Naive B cell (primary cell): Measurements from ENCODE around the gene UCKL1. TPM values are rescaled to one million over a fixed set of nuclear protein-coding genes. Genes with fewer than 3 reads are reported as not detected.
A peak's percentile ranks its signal among the peaks of the same experiment; 100 is the strongest.

ENCODE experiments used
- ATAC-seq, 2 donors: fragments of 150-1000 bp; cut with Tn5 transposase; 2 replicates each; pipeline ENCODE4 v1.10.0; 2021; ENCODE audit warnings: low read depth in 2 of 2, mild to moderate bottlenecking in 2 of 2, moderate library complexity in 2 of 2
- DNase-seq: peaks from one replicate; pipeline ENCODE4 v3.0.0; 2022
- H3K27ac Mint-ChIP-seq, 6 donors: one replicate each; pipeline ENCODE4 v1.8.0; 2020 to 2022; ENCODE audit warnings: mild to moderate bottlenecking in 6 of 6, mixed read lengths in 6 of 6, moderate library complexity in 5 of 6, inconsistent platforms in 2 of 6
- H3K27me3 Mint-ChIP-seq, 3 donors: one replicate each; pipeline ENCODE4 v1.8.0; 2021 to 2022; ENCODE audit warnings: mixed read lengths in 3 of 3, mild to moderate bottlenecking in 1 of 3
- H3K36me3 Mint-ChIP-seq, 2 donors: one replicate each; pipeline ENCODE4 v1.8.0; 2020 to 2022; ENCODE audit warnings: mixed read lengths in 2 of 2, inconsistent platforms in 1 of 2, mild to moderate bottlenecking in 1 of 2
- H3K4me1 Mint-ChIP-seq, 3 donors: one replicate each; pipeline ENCODE4 v1.8.0; 2020 to 2022; ENCODE audit warnings: mixed read lengths in 3 of 3, inconsistent platforms in 1 of 3, mild to moderate bottlenecking in 1 of 3, moderate library complexity in 1 of 3
- H3K4me3 Mint-ChIP-seq, 8 donors: one replicate each; pipeline ENCODE4 v1.8.0; 2020 to 2022; ENCODE audit warnings: mild to moderate bottlenecking in 8 of 8, mixed read lengths in 8 of 8, moderate library complexity in 8 of 8, inconsistent platforms in 2 of 8
- H3K9me3 Mint-ChIP-seq, 7 donors: one replicate each; pipeline ENCODE4 v1.8.0; 2020 to 2022; ENCODE audit warnings: mixed read lengths in 7 of 7, mild to moderate bottlenecking in 5 of 7, inconsistent platforms in 2 of 7, moderate library complexity in 1 of 7
- polyA plus RNA-seq, 6 donors: library from polyadenylated mRNA; unstranded; fragments of 300-500 nt; fragmentation: Illumina TruSeq; gene quantifications; one replicate each; pipeline ENCODE4 v1.2.3, GENCODE V29; 2021; ENCODE audit warnings: low read depth in 6 of 6

UCKL1 gene
- polyA plus RNA-seq, 6 donors from 2014 or later = 11.3 to 62.0 (median 31.7) TPM

- Mint-ChIP-seq H3K27ac (no peak overlapping the region), H3K36me3 (no peaks in the 10 kb centered on the region), H3K27me3 (no peaks in the 10 kb centered on the region), H3K9me3 (no peaks in the 10 kb centered on the region), H3K4me3 (no peak overlapping the region), H3K4me1 (peaks cover 14 to 61% (median 41%) of the 10 kb centered on the region in 3 donors)
- no peak for DNase-seq
- ATAC-seq = no peak
Measured at GRCh38 chr20:63903796-63904561, 52.2 kb downstream of the UCKL1 start.

- Mint-ChIP-seq H3K27ac (no peak overlapping the region), H3K4me3 (peak overlapping the region in 1 of 8 donors; percentile 22)
Measured at GRCh38 chr20:63900413-63900812, 55.8 kb downstream of the UCKL1 start.

GRCh38 chr20:63898882-63899558, 57.2 kb downstream of the UCKL1 start:
- Mint-ChIP-seq H3K4me1 (peaks cover 23 to 80% (median 57%) of the 10 kb centered on the region in 3 donors), H3K9me3 (no peaks in the 10 kb centered on the region), H3K36me3 (no peaks in the 10 kb centered on the region), H3K4me3 (peak overlapping the region in 1 of 8 donors; percentile 15), H3K27ac (peak overlapping the region in 3 of 6 donors; percentile 4 to 81 (median 56)), H3K27me3 (no peaks in the 10 kb centered on the region)
- ATAC-seq (no peak), DNase-seq (no peak)

More at GRCh38 chr20:63900413-63900812, 55.8 kb downstream of the UCKL1 start:
- H3K27me3 Mint-ChIP-seq = no peaks in the 10 kb centered on the region
- no peaks in the 10 kb centered on the region for H3K9me3 Mint-ChIP-seq
- DNase-seq (no peak), ATAC-seq (no peak)
- H3K36me3 Mint-ChIP-seq = no peaks in the 10 kb centered on the region
- peaks cover 24 to 86% (median 63%) of the 10 kb centered on the region in 3 donors for H3K4me1 Mint-ChIP-seq

GRCh38 chr20:63897978-63898561, 58.1 kb downstream of the UCKL1 start:
- Mint-ChIP-seq H3K27ac (peak overlapping the region in 4 of 6 donors; percentile 20 to 84 (median 56)), H3K4me3 (peak overlapping the region in 2 of 8 donors; percentile 52 to 96)

GRCh38 chr20:63896264-63897105, 59.7 kb downstream of the UCKL1 start:
- peak; percentile 56 to 71 for ATAC-seq

More at GRCh38 chr20:63897978-63898561, 58.1 kb downstream of the UCKL1 start:
- DNase-seq (no peak), ATAC-seq (no peak)
- Mint-ChIP-seq H3K4me1 (peaks cover 25 to 75% (median 56%) of the 10 kb centered on the region in 3 donors), H3K27me3 (no peaks in the 10 kb centered on the region), H3K9me3 (no peaks in the 10 kb centered on the region), H3K36me3 (no peaks in the 10 kb centered on the region)

GRCh38 chr20:63895952-63896263, 60.3 kb downstream of the UCKL1 start:
- Mint-ChIP-seq H3K4me3 (peak overlapping the region; percentile 83 to 96 (median 90)), H3K9me3 (no peaks in the 10 kb centered on the region), H3K36me3 (no peaks in the 10 kb centered on the region), H3K27ac (peak overlapping the region; percentile 78 to 96 (median 93)), H3K4me1 (peaks cover 21 to 58% (median 43%) of the 10 kb centered on the region in 3 donors), H3K27me3 (no peaks in the 10 kb centered on the region)
- ATAC-seq (peak in 1 of 2 donors; percentile 6), DNase-seq (no peak)

More at GRCh38 chr20:63896264-63897105, 59.7 kb downstream of the UCKL1 start:
- no peaks in the 10 kb centered on the region for H3K27me3 Mint-ChIP-seq
- H3K9me3 Mint-ChIP-seq = no peaks in the 10 kb centered on the region
- peaks cover 24 to 64% (median 49%) of the 10 kb centered on the region in 3 donors for H3K4me1 Mint-ChIP-seq
- no peaks in the 10 kb centered on the region for H3K36me3 Mint-ChIP-seq
- peak overlapping the region; percentile 83 to 96 (median 90) for H3K4me3 Mint-ChIP-seq
- peak; percentile 60 for DNase-seq
- peak overlapping the region; percentile 78 to 96 (median 93) for H3K27ac Mint-ChIP-seq

- no peak for DNase-seq
- Mint-ChIP-seq H3K4me3 (peak overlapping the region; percentile 83 to 96 (median 90)), H3K27me3 (no peaks in the 10 kb centered on the region), H3K9me3 (no peaks in the 10 kb centered on the region), H3K27ac (peak overlapping the region; percentile 78 to 96 (median 93)), H3K36me3 (no peaks in the 10 kb centered on the region), H3K4me1 (peaks cover 21 to 53% (median 40%) of the 10 kb centered on the region in 3 donors)
- peak in 1 of 2 donors; percentile 1 for ATAC-seq
Measured at GRCh38 chr20:63895202-63895951, 60.8 kb downstream of the UCKL1 start.

- Mint-ChIP-seq H3K4me1 (peaks cover 21 to 48% (median 40%) of the 10 kb centered on the region in 3 donors), H3K4me3 (peak within 1 kb of the TSS; percentile 83 to 96 (median 90)), H3K9me3 (no peaks in the 10 kb centered on the region), H3K27ac (peak within 1 kb of the TSS; percentile 83 to 97 (median 96)), H3K27me3 (no peaks in the 10 kb centered on the region), H3K36me3 (no peaks in the 10 kb centered on the region)
- DNase-seq = peak; percentile 98
- ATAC-seq = peak; percentile 74 to 84
Measured at GRCh38 chr20:63894358-63895201, 61.6 kb downstream of the UCKL1 start, which contains the start of gene DNAJC5. Gene DNAJC5 (plus strand): TSS chr20:63895126. CDS start chr20:63928346, 33,220 bp downstream.

- Mint-ChIP-seq H3K27me3 (no peaks in the 10 kb centered on the region), H3K4me3 (peak overlapping the region; percentile 77 to 92 (median 88)), H3K36me3 (no peaks in the 10 kb centered on the region), H3K9me3 (no peaks in the 10 kb centered on the region), H3K27ac (peak overlapping the region in 4 of 6 donors; percentile 36 to 97 (median 83)), H3K4me1 (peaks cover 21 to 42% (median 36%) of the 10 kb centered on the region in 3 donors)
- ATAC-seq (no peak), DNase-seq (no peak)
Measured at GRCh38 chr20:63893999-63894357, 62.2 kb downstream of the UCKL1 start.

GRCh38 chr20:63892402-63892801, 63.8 kb downstream of the UCKL1 start:
- DNase-seq = no peak
- Mint-ChIP-seq H3K4me1 (peaks cover 14 to 28% (median 23%) of the 10 kb centered on the region in 3 donors), H3K36me3 (no peaks in the 10 kb centered on the region), H3K27me3 (no peaks in the 10 kb centered on the region), H3K4me3 (peak overlapping the region in 2 of 8 donors; percentile 54 to 68), H3K27ac (peak overlapping the region in 1 of 6 donors; percentile 78), H3K9me3 (no peaks in the 10 kb centered on the region)
- ATAC-seq = no peak
